ENCODE results near the gene IMMP2L.

GRCh38 chr7:110881721-110882120, 680.6 kb downstream of the IMMP2L start:
- TF ChIP-seq POLR2AphosphoS5 (IDR thresholded peaks at IDR 0.05; ENCODE audit: low read depth, low read length) (no peak), SIN3A (IDR thresholded peaks at IDR 0.05; ENCODE audit: borderline replicate concordance, insufficient read depth, low read length) (no peak)
